Stimulated activated CD4-positive, alpha-beta T cell treated with anti-CD3 and anti-CD28 coated beads, Interleukin-15, amount 100 ng/mL, for 24 hours (primary cell): Measurements from ENCODE around the gene TAF5.
"Not testable (repeated sequence)": the region's sequence is repeated elsewhere in the genome, so short reads cannot be mapped to it uniquely, and the experiment has no call there.

ENCODE experiments used
- DNase-seq: peaks from one replicate; pipeline ENCODE4 v3.0.0-alpha.2; 2020

Gene TAF5

GRCh38 chr10:103367782-103368518 is at the start of gene TAF5:
TAF5 (plus strand) TSS chr10:103367976; CDS start chr10:103367990, 14 bp downstream.
- DNase-seq = peak; percentile 94

- no peak for DNase-seq
Observed at GRCh38 chr10:103327906-103328305, 39.9 kb upstream of the TAF5 start.

- no peak for DNase-seq
Observed at GRCh38 chr10:103333934-103334520, 33.7 kb upstream of the TAF5 start.

- DNase-seq = no peak
Observed at GRCh38 chr10:103334567-103334966, 33.2 kb upstream of the TAF5 start.

GRCh38 chr10:103336370-103336769 is 31.4 kb upstream of the TAF5 start:
- no peak for DNase-seq

GRCh38 chr10:103350175-103350516 is 17.6 kb upstream of the TAF5 start:
- no peak for DNase-seq

GRCh38 chr10:103350517-103351260 is 17.1 kb upstream of the TAF5 start, which contains the start of gene PCGF6:
PCGF6 (minus strand) TSS chr10:103351140; CDS start chr10:103351066, 74 bp downstream.
- DNase-seq = peak; percentile 86

GRCh38 chr10:103353281-103353680 is 14.5 kb upstream of the TAF5 start:
- DNase-seq = no peak

GRCh38 chr10:103354567-103354966 is 13.2 kb upstream of the TAF5 start:
- DNase-seq = not testable (repeated sequence)

- no peak for DNase-seq
Observed at GRCh38 chr10:103355906-103356599, 11.7 kb upstream of the TAF5 start.

GRCh38 chr10:103359493-103359892 is 8.3 kb upstream of the TAF5 start:
- DNase-seq = not testable (repeated sequence)

- not testable (repeated sequence) for DNase-seq
Observed at GRCh38 chr10:103360791-103361190, 7.0 kb upstream of the TAF5 start.

GRCh38 chr10:103367379-103367781 is 396 bp upstream of the TAF5 start:
- no peak for DNase-seq

- no peak for DNase-seq
Observed at GRCh38 chr10:103373544-103373943, 5.8 kb downstream of the TAF5 start.

GRCh38 chr10:103374263-103374662 is 6.5 kb downstream of the TAF5 start:
- no peak for DNase-seq

- no peak for DNase-seq
Observed at GRCh38 chr10:103382769-103383168, 15.0 kb downstream of the TAF5 start.

GRCh38 chr10:103394180-103394579 is 26.4 kb downstream of the TAF5 start:
- no peak for DNase-seq

GRCh38 chr10:103395754-103396066 is 27.9 kb downstream of the TAF5 start:
- DNase-seq = peak; percentile 4

GRCh38 chr10:103396067-103396788 is 28.5 kb downstream of the TAF5 start, which contains the start of the genes ATP5MK and PDCD11:
ATP5MK (minus strand) TSS chr10:103396475; CDS start chr10:103392457, 4,018 bp downstream.
PDCD11 (plus strand) TSS chr10:103396626; CDS start chr10:103398427, 1,801 bp downstream.
- peak; percentile 99 for DNase-seq

- no peak for DNase-seq
Observed at GRCh38 chr10:103396789-103397087, 29.0 kb downstream of the TAF5 start.

GRCh38 chr10:103397191-103397825 is 29.5 kb downstream of the TAF5 start:
- no peak for DNase-seq

GRCh38 chr10:103413564-103413963 is 45.8 kb downstream of the TAF5 start:
- no peak for DNase-seq
